Measurements from ENCODE around the gene AUTS2.

The AUTS2 gene

DNA sequence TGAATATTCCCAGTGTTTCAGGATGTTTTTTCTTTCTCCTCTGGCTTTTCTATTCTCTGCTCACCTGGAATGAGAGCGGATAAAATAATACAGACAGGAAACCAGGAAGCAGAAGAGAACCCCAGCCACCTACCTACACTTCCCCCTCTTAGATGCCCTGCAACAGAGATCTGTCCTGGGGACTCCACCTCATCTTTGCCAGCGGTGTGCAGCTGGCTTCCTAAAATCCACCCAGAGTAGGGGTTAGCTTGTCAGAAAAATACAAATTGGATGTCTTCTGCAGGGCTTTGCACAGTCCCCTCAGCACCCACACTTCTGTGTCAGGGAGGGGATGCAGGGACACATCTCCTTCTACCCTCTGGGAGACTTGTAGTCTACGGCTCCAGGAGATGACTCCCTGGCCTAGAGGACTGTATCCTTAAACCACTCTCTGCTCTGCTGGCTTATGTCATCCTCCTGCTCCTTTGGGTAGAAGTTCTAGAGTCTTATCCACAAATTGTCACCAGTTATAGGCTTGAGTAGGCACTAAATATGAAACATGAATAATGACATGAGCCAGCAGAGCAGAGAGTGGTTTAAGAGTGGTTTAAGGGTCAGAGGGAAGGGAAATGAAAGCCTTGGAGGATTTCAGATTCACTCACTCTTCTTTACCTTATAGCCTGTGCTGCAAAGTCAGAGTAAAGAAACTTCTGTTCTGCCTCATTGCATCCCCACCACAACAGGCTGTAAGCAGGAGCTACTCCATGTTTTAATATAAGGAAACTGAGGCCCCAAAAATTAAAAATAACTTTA is 749.4 kb downstream of the AUTS2 start:
- H3K27me3 ChIP-seq (ENCODE audit: insufficient read depth, low read length), result no peaks in the 10 kb centered on the region
- no peak overlapping the region for H2AFZ ChIP-seq (ENCODE audit: low read depth, low read length)
- H3K36me3 ChIP-seq (ENCODE audit: insufficient read depth, low read length), result no peaks in the 10 kb centered on the region
- no peaks in the 10 kb centered on the region for H3K4me1 ChIP-seq (ENCODE audit: insufficient read depth, low read length)
- H3K9me3 ChIP-seq (ENCODE audit: low read length), result no peaks in the 10 kb centered on the region
- H3K4me3 ChIP-seq (ENCODE audit: low read length), result no peak overlapping the region

DNA sequence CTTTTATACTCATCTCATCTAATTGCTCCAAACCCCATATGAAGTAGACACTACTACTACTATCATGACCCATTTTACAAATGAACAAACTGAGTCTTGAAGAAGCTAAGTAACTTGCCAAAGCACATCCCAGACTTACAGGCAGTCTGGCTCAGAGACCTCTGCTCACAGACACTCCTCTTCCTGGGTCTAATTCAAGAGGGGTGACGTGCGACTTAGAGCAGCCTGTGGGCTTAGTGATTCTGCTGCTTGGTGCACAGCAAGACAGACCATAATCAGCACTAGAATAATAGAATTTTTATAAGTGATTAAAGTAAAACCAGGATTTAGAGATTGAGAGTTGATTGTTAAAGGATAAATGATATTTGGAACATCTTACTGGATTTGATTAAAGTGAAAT is 750.8 kb downstream of the AUTS2 start:
- no peaks in the 10 kb centered on the region for H3K36me3 ChIP-seq (ENCODE audit: insufficient read depth, low read length)
- no peak overlapping the region for H3K4me3 ChIP-seq (ENCODE audit: low read length)
- no peaks in the 10 kb centered on the region for H3K9me3 ChIP-seq (ENCODE audit: low read length)
- no peaks in the 10 kb centered on the region for H3K4me1 ChIP-seq (ENCODE audit: insufficient read depth, low read length)
- H2AFZ ChIP-seq (ENCODE audit: low read depth, low read length), result no peak overlapping the region
- no peaks in the 10 kb centered on the region for H3K27me3 ChIP-seq (ENCODE audit: insufficient read depth, low read length)

DNA sequence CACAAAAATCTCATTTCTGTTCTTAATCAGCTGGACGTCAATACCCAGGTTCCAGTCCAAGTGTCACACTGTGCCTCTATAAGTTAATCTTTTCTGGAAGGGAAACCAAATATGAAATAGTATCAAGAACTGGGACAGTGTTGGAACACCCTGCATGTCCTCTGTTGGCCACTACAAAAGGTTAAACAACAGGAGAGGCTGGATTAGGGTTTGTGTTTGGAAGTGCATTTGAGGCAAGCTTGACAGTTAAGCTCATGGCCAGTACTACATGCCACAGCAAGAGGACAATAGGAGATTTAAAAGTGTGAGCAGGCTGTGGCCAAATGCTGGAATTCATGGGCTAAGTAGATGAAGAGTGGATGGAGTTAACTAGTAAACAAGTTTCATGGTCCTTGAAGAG is 751.5 kb downstream of the AUTS2 start:
- H2AFZ ChIP-seq (ENCODE audit: low read depth, low read length), result no peak overlapping the region
- no peak overlapping the region for H3K4me3 ChIP-seq (ENCODE audit: low read length)
- H3K9me3 ChIP-seq (ENCODE audit: low read length), result no peaks in the 10 kb centered on the region
- no peaks in the 10 kb centered on the region for H3K36me3 ChIP-seq (ENCODE audit: insufficient read depth, low read length)
- H3K4me1 ChIP-seq (ENCODE audit: insufficient read depth, low read length), result no peaks in the 10 kb centered on the region
- no peaks in the 10 kb centered on the region for H3K27me3 ChIP-seq (ENCODE audit: insufficient read depth, low read length)

DNA sequence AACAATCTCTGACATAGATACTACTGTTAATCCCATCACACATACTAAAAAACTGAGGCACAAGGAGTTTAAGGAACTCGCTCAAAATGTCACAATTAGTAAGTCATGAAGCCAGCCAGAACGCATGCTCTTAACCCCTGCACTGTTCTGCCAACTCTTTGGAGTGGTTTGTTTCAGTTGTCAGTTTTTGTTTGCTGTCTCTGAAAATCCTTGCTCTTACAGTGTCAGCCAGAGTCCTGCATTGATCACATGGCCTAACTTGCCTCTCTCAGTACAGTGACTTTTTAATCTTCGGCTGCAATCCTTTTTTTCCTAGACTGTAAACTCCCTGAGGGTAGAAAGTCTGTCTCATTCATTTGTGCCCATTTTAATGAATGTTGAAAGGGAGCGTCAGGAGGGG is 753.8 kb downstream of the AUTS2 start:
- no peak overlapping the region for H3K4me3 ChIP-seq (ENCODE audit: low read length)
- no peaks in the 10 kb centered on the region for H3K36me3 ChIP-seq (ENCODE audit: insufficient read depth, low read length)
- no peak overlapping the region for H2AFZ ChIP-seq (ENCODE audit: low read depth, low read length)
- no peaks in the 10 kb centered on the region for H3K9me3 ChIP-seq (ENCODE audit: low read length)
- H3K27me3 ChIP-seq (ENCODE audit: insufficient read depth, low read length), result no peaks in the 10 kb centered on the region
- H3K4me1 ChIP-seq (ENCODE audit: insufficient read depth, low read length), result no peaks in the 10 kb centered on the region

DNA sequence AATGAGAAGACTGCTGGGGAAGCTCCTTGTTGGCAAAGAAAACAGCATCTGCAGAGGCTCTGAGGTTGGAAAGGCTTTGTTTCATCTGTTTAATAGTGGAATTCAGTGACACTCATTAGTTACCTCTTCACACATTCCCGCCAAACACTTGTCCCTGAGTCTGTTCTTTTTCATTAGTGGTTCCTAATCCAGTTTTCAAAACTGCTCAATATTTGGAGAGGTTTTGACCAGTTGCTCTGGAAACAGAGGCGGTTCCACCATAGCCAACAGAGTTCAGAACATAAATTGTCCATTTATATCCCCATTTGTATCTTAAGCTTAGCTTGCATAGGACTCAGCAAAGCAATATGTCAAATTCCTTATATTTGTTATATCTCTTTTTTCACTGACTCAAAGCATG is 754.6 kb downstream of the AUTS2 start:
- no peaks in the 10 kb centered on the region for H3K4me1 ChIP-seq (ENCODE audit: insufficient read depth, low read length)
- H2AFZ ChIP-seq (ENCODE audit: low read depth, low read length), result no peak overlapping the region
- no peak overlapping the region for H3K4me3 ChIP-seq (ENCODE audit: low read length)

DNA sequence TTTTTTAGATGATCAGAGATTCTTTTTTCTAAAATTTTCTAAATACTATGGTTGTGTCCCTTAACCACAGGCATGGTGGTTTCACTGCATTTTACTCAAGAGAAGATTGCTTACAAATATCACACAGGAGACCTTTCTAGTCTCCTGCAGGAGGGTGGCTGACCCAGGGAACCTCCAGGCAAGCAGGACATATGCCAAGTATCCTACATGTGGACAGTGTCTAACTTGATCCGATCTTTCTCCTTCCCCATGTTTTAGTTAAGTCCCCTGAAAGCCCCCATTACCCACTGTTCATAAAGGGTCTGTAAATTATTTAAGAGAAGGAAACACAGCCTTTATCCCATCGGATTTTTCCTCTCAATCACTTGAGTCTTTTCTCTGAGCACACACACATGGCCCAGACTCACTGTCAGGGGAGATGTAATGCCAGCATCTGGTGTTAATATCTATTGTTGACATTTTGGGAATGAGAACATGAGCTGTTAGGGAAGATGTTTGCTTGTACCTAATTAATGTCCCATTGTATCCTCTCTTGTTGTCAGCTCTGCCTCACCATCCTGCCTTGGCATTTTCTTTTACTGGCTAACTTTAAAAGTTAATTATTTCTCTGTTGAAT is 755.2 kb downstream of the AUTS2 start:
- H3K4me1 ChIP-seq (ENCODE audit: insufficient read depth, low read length), result no peaks in the 10 kb centered on the region
- H3K9me3 ChIP-seq (ENCODE audit: low read length), result peaks cover 2% of the 10 kb centered on the region
- H3K4me3 ChIP-seq (ENCODE audit: low read length), result no peak overlapping the region
- no peak overlapping the region for H2AFZ ChIP-seq (ENCODE audit: low read depth, low read length)
- H3K36me3 ChIP-seq (ENCODE audit: insufficient read depth, low read length), result no peaks in the 10 kb centered on the region
- H3K27me3 ChIP-seq (ENCODE audit: insufficient read depth, low read length), result no peaks in the 10 kb centered on the region

More for the DNA sequence above, 754.6 kb downstream of the AUTS2 start:
- Histone ChIP-seq H3K27me3 (ENCODE audit: insufficient read depth, low read length) (no peaks in the 10 kb centered on the region), H3K9me3 (ENCODE audit: low read length) (no peaks in the 10 kb centered on the region), H3K36me3 (ENCODE audit: insufficient read depth, low read length) (no peaks in the 10 kb centered on the region)

DNA sequence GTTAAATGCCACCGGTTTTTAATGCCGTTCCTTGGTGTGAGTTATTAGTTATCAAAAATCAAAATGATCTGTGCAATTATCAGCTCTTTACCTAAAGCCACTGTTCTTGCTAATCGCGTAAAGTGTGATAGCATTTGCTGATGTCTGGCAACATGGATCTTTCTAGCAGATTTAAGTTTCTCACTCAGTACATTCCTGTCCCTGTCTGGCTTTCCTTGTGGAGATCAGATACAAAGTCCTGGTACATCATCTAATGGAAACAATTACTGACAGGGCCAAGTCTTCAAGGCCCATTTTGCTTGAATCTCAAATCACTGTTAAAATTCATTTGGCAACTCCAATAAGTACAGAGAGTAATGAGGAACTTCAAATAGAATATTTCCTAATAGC is 755.7 kb downstream of the AUTS2 start:
- Histone ChIP-seq H3K4me1 (ENCODE audit: insufficient read depth, low read length) (no peaks in the 10 kb centered on the region), H3K27me3 (ENCODE audit: insufficient read depth, low read length) (no peaks in the 10 kb centered on the region), H2AFZ (ENCODE audit: low read depth, low read length) (no peak overlapping the region), H3K36me3 (ENCODE audit: insufficient read depth, low read length) (no peaks in the 10 kb centered on the region), H3K4me3 (ENCODE audit: low read length) (no peak overlapping the region), H3K9me3 (ENCODE audit: low read length) (peaks cover 3% of the 10 kb centered on the region)

DNA sequence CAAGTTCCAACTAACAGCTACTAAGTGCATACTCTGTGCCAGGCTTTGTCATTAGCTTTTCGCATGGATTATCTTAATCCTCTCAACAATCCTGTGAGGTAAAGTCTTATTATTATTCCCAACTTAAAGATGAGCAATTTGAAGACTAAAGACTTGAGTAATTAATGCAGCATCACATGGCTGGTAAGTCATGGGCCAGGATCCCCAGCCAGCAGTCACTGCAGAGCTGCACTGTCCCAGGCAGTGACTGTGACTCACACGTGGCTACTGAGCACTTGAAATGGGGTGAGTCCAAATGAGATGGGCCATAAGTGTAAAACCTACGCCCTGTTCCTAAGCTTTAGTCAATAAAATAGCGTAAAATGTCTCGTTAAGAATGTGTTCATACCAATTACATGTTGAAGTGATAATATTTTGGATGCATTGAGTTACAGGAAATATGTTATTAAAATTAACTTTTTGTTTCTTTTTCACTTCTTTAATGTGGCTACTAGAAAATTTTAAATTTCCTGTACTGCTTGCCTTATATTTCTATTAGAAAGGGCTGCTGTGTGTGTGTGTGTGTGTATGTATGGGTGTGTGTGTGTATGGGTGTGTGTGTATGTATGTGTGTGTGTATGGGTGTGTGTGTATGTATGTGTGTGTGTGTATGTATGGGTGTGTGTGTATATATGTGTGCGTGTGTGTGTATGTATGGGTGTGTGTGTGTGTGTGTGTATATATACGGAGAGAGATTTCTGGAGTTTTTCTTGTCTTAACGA is 756.3 kb downstream of the AUTS2 start:
- Histone ChIP-seq H3K4me3 (ENCODE audit: low read length) (no peak overlapping the region), H2AFZ (ENCODE audit: low read depth, low read length) (no peak overlapping the region), H3K27me3 (ENCODE audit: insufficient read depth, low read length) (no peaks in the 10 kb centered on the region), H3K36me3 (ENCODE audit: insufficient read depth, low read length) (no peaks in the 10 kb centered on the region), H3K9me3 (ENCODE audit: low read length) (peaks cover 3% of the 10 kb centered on the region), H3K4me1 (ENCODE audit: insufficient read depth, low read length) (no peaks in the 10 kb centered on the region)

DNA sequence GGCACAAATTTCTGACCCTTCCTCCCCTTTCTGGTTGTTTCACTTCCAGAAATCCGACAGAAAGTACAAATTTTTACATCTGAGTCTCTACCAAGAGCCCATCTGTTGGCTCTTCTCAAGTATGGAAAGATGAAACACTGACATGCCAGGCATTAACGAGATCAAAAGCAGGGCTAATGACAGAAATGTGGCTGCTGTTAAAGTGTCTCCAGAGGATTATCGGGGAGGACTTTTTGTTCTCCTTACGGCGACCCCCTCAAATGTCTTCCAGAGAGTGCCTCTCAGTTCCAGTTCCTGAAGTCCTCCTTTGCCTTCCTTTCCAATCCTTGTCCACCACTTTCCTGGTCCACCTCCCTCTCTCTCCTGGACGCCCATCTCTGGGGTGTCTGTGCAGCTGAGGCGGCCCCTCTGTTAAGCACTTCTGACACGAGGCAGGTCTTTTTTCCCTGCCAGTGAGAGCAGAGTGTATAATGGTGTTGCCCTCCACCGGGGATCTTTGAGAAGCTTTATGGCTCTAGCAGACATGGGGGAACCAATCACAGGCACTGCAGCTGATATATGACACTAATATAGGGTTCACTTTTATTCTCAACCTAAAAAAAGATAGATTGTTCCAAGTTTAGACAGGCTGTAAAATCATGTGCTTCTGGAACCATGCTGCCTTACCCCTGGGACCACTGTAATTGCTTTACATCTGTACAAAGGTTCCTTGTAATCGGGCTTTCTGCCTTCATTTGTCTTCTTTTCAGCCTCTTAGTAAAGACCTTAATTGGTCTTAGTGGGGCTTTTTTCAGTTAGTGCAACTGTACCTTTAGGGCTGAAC is 757.1 kb downstream of the AUTS2 start:
- Histone ChIP-seq H3K4me3 (ENCODE audit: low read length) (no peak overlapping the region), H3K36me3 (ENCODE audit: insufficient read depth, low read length) (no peaks in the 10 kb centered on the region)

DNA sequence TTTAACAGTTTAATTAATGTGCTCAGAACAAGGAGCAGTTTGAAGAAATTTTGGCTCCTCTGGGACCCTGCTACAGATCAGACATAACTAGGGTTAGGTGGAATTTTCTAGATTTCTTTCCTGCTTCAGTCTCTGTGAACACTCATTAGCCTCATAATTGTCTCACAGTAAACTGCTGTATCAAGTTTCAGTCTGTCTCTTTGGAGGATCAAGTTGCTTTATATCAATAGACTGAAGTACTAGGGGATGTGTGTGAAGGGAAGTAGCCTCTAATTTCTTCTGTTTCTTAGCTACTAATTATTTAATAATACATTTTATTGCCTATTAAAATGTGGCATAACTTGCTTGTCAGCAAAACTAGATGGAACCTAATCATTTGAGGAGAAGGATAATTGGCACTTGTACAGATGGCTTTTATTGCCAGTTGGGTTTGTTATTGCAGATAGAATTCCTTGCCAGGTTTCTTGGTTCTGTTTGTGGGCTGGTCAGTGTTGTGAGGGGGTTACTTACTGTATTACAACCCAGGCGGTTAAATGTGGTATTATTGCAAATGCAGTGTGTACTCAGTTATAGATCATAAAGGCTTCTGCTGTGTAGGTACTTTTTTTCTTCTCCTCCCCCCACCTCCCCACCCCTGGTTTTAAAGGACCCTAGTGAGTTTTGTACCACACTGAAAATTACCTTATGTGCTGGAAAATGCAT is 758.0 kb downstream of the AUTS2 start:
- no peaks in the 10 kb centered on the region for H3K36me3 ChIP-seq (ENCODE audit: insufficient read depth, low read length)
- no peak overlapping the region for H3K4me3 ChIP-seq (ENCODE audit: low read length)
- H2AFZ ChIP-seq (ENCODE audit: low read depth, low read length), result no peak overlapping the region
- no peaks in the 10 kb centered on the region for H3K27me3 ChIP-seq (ENCODE audit: insufficient read depth, low read length)
- no peaks in the 10 kb centered on the region for H3K4me1 ChIP-seq (ENCODE audit: insufficient read depth, low read length)
- H3K9me3 ChIP-seq (ENCODE audit: low read length), result peaks cover 3% of the 10 kb centered on the region

More for the DNA sequence above, 757.1 kb downstream of the AUTS2 start:
- Histone ChIP-seq H3K27me3 (ENCODE audit: insufficient read depth, low read length) (no peaks in the 10 kb centered on the region), H2AFZ (ENCODE audit: low read depth, low read length) (no peak overlapping the region), H3K9me3 (ENCODE audit: low read length) (peaks cover 3% of the 10 kb centered on the region), H3K4me1 (ENCODE audit: insufficient read depth, low read length) (no peaks in the 10 kb centered on the region)

DNA sequence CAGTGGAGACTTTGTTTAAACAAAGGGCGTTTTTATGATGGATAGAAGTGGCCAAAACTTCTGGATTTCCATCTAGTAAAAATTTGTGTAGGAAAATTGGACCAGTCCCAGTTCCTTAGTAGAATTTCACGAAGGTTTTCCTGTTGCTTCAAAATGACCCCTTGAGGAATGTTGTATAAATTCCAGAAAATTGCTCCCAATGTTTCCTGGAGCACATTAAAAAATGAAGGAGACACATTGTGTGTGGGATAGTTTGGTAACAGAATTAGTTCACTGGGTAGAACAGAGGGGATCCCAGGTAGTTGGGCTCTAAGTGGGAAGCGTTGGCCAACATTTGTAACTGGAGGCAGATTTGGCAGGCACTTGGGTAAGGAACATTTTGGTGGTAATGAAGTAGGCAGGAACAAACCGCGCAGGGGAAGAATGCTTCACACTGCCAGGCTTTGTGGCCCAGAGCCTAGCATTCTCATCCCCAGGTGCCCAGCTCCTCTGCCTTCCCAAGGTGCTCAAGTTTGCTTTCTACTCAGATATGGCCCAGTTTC is 758.6 kb downstream of the AUTS2 start:
- Histone ChIP-seq H3K9me3 (ENCODE audit: low read length) (peaks cover 3% of the 10 kb centered on the region), H2AFZ (ENCODE audit: low read depth, low read length) (no peak overlapping the region), H3K4me1 (ENCODE audit: insufficient read depth, low read length) (no peaks in the 10 kb centered on the region), H3K4me3 (ENCODE audit: low read length) (no peak overlapping the region), H3K27me3 (ENCODE audit: insufficient read depth, low read length) (no peaks in the 10 kb centered on the region), H3K36me3 (ENCODE audit: insufficient read depth, low read length) (no peaks in the 10 kb centered on the region)

DNA sequence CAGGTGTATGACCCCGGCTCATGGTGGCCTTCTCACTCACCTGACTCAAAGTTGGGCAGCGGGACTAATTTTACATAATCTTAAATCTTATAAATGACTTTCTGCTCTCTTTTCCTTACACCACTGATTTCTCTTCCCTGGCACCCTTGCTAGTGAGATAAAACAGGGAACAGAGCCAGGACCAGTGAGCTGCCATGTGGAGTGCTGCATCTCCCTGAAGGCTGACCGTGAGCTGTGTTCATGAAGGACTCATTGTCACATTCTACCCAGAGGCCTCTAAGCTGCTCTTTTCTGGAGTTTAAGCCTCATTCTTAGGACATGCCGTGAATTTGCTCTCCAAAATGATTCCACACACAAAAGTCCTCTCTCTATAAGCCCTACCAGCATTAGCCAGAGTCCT is 762.3 kb downstream of the AUTS2 start:
- Histone ChIP-seq H2AFZ (ENCODE audit: low read depth, low read length) (no peak overlapping the region), H3K27me3 (ENCODE audit: insufficient read depth, low read length) (no peaks in the 10 kb centered on the region), H3K36me3 (ENCODE audit: insufficient read depth, low read length) (no peaks in the 10 kb centered on the region), H3K4me3 (ENCODE audit: low read length) (no peak overlapping the region), H3K4me1 (ENCODE audit: insufficient read depth, low read length) (no peaks in the 10 kb centered on the region), H3K9me3 (ENCODE audit: low read length) (peaks cover 3% of the 10 kb centered on the region)

All from neuron (in vitro differentiated cells).